Breast epithelium (tissue), 4 donors: ENCODE results near the gene CALHM3. TPM values are rescaled to one million over a fixed set of nuclear protein-coding genes. Genes with fewer than 3 reads are reported as not detected.
"Not testable (repeated sequence)": the region's sequence is repeated elsewhere in the genome, so short reads cannot be mapped to it uniquely, and the experiment has no call there.

Experiments
- DNase-seq, 2 donors: peaks; one replicate each; pipeline ENCODE4 v3.0.0-alpha.2; 2019; ENCODE audit warnings: low spot score in 2 of 2
- H3K27ac ChIP-seq, 2 donors: fragments of 200-600 bp; sonication (generic) in 1 of 2; one replicate each; pipeline ENCODE4 v1.5.1; 2016 to 2019; ENCODE audit warnings: mild to moderate bottlenecking in 1 of 2
- H3K27me3 ChIP-seq, 2 donors: fragments of 200-600 bp; sonication (generic) in 1 of 2; one replicate each; pipeline versions ENCODE4 v1.5.1 to v1.6.0; 2017 to 2019; ENCODE audit warnings: control low read depth in 1 of 2, mild to moderate bottlenecking in 1 of 2
- H3K36me3 ChIP-seq: fragments of 200-600 bp; one replicate; pipeline ENCODE4 v1.5.1; 2019
- H3K4me1 ChIP-seq, 2 donors: fragments of 200-600 bp; sonication (generic); one replicate each; pipeline ENCODE4 v1.5.1; 2016 to 2019; ENCODE audit warnings: control low read depth in 1 of 2
- H3K4me3 ChIP-seq, 3 donors: fragments of 200-600 bp; sonication (generic); 1 replicate in 2 of 3; 2 replicates in 1 of 3; pipeline ENCODE4 v1.5.1; 2016 to 2019; ENCODE audit warnings: mild to moderate bottlenecking in 3 of 3, moderate library complexity in 2 of 3
- H3K9me3 ChIP-seq, 2 donors: fragments of 200-600 bp; sonication (generic) in 1 of 2; one replicate each; pipeline ENCODE4 v1.5.1; 2016 to 2019; ENCODE audit warnings: control low read depth in 1 of 2
- CTCF ChIP-seq, 3 donors: fragments of 450-650 bp; IDR thresholded peaks; one replicate each; pipeline ENCODE4 v1.5.1; 2016 to 2017; ENCODE audit warnings: antibody characterized with exemption in 3 of 3, mild to moderate bottlenecking in 3 of 3, moderate library complexity in 3 of 3
- POLR2A ChIP-seq: fragments of 450-650 bp; IDR thresholded peaks from one replicate; pipeline ENCODE4 v1.6.1; 2016; ENCODE audit warnings: antibody characterized with exemption, mild to moderate bottlenecking, moderate library complexity
- POLR2AphosphoS5 ChIP-seq, 3 donors: sonication (generic); formaldehyde crosslinking; IDR thresholded peaks; one replicate each; pipeline ENCODE4 v1.6.1; 2017; ENCODE audit warnings: antibody characterized with exemption in 3 of 3
- intact Hi-C: fragments of 100-400 bp; cut with DNase I; formaldehyde crosslinking; loops from one replicate; pipeline ENCODE4 v1.15.1; 2023; ENCODE audit warnings: low total_unique reads
- total RNA-seq, 3 donors: library from RNA; depleted of rRNA; stranded (reverse); fragments of >200 nt; gene quantifications; one replicate each; pipeline ENCODE4 v1.1.0, GENCODE V29; 2016

CALHM3 gene
- total RNA-seq, 3 donors from 2014 or later, result not detected

- no peak for TF ChIP-seq POLR2AphosphoS5 (IDR thresholded peaks at IDR 0.05)
- TF ChIP-seq POLR2A, result no peak
- no peak for TF ChIP-seq CTCF (IDR thresholded peaks at IDR 0.05)
- no peaks in the 10 kb centered on the region for H3K9me3 ChIP-seq
- H3K36me3 ChIP-seq, result no peaks in the 10 kb centered on the region
- no peak overlapping the region for H3K27ac ChIP-seq
- no peaks in the 10 kb centered on the region for H3K4me1 ChIP-seq
- no peak overlapping the region for H3K4me3 ChIP-seq
- no peak for DNase-seq
- intact Hi-C loops, result no loop called here
- peaks cover 0 to 20% of the 10 kb centered on the region in 2 donors for H3K27me3 ChIP-seq
Observed at GRCh38 chr10:103491729-103492364, 12.8 kb upstream of the CALHM3 start.

GRCh38 chr10:103490986-103491314, 11.9 kb upstream of the CALHM3 start:
- no peaks in the 10 kb centered on the region for H3K9me3 ChIP-seq
- no peak for DNase-seq
- intact Hi-C loops, result no loop called here
- no peaks in the 10 kb centered on the region for H3K36me3 ChIP-seq
- no peak overlapping the region for H3K27ac ChIP-seq
- H3K27me3 ChIP-seq, result peaks cover 0 to 20% of the 10 kb centered on the region in 2 donors
- H3K4me1 ChIP-seq, result no peaks in the 10 kb centered on the region
- TF ChIP-seq POLR2A, result no peak
- TF ChIP-seq POLR2AphosphoS5 (IDR thresholded peaks at IDR 0.05), result no peak
- TF ChIP-seq CTCF (IDR thresholded peaks at IDR 0.05), result no peak
- no peak overlapping the region for H3K4me3 ChIP-seq

GRCh38 chr10:103487410-103487708, 8.3 kb upstream of the CALHM3 start:
- intact Hi-C loops, result loop anchor here (5.0 kb wide), 1 partner anchor 1425 kb away; no protein-coding TSS in a partner anchor
- Histone ChIP-seq H3K4me1 (no peaks in the 10 kb centered on the region), H3K9me3 (no peaks in the 10 kb centered on the region), H3K36me3 (no peaks in the 10 kb centered on the region), H3K4me3 (no peak overlapping the region), H3K27me3 (no peaks in the 10 kb centered on the region), H3K27ac (no peak overlapping the region)
- DNase-seq, result no peak
- no peak for TF ChIP-seq POLR2A
- TF ChIP-seq POLR2AphosphoS5 (IDR thresholded peaks at IDR 0.05), result no peak
- TF ChIP-seq CTCF (IDR thresholded peaks at IDR 0.05), result no peak

GRCh38 chr10:103486635-103487409, 7.8 kb upstream of the CALHM3 start:
- not testable (repeated sequence) for H3K27ac ChIP-seq, H3K36me3 ChIP-seq, DNase-seq

GRCh38 chr10:103481974-103482531, 3.0 kb upstream of the CALHM3 start:
- intact Hi-C loops, result loop anchor here (2.0 kb wide), 1 partner anchor 65 kb away; no protein-coding TSS in a partner anchor
- Histone ChIP-seq H3K27ac (no peak overlapping the region), H3K4me3 (no peak overlapping the region), H3K9me3 (no peaks in the 10 kb centered on the region), H3K36me3 (no peaks in the 10 kb centered on the region), H3K4me1 (no peaks in the 10 kb centered on the region), H3K27me3 (no peaks in the 10 kb centered on the region)
- TF ChIP-seq CTCF (IDR thresholded peaks at IDR 0.05), result peak; percentile 21 to 57 (median 48)
- no peak for TF ChIP-seq POLR2A
- no peak for TF ChIP-seq POLR2AphosphoS5 (IDR thresholded peaks at IDR 0.05)
- DNase-seq, result no peak

More at GRCh38 chr10:103486635-103487409, 7.8 kb upstream of the CALHM3 start:
- H3K27me3 ChIP-seq, H3K9me3 ChIP-seq, H3K4me1 ChIP-seq, H3K4me3 ChIP-seq: not testable (repeated sequence)
- intact Hi-C loops, result loop anchor here (5.0 kb wide), 1 partner anchor 1425 kb away; no protein-coding TSS in a partner anchor
